GM19023 (cell line): Measurements from ENCODE around the gene FSD1.
"Not testable (repeated sequence)": the region's sequence is repeated elsewhere in the genome, so short reads cannot be mapped to it uniquely, and the experiment has no call there.

Experiments used
- ATAC-seq: cut with Tn5 transposase; IDR thresholded peaks from one replicate; pipeline ENCODE4 v1.9.1; 2021; ENCODE audit warnings: mild to moderate bottlenecking, moderate library complexity; ENCODE audit not compliant: unreplicated experiment

FSD1 gene

GRCh38 chr19:4342314-4342614 is 37.9 kb downstream of the FSD1 start:
- ATAC-seq: no peak

- peak; percentile 85 for ATAC-seq
These were observed 38.4 kb downstream of the FSD1 start for GRCh38 chr19:4342615-4343369.

- peak; percentile 53 for ATAC-seq
These were observed 39.2 kb downstream of the FSD1 start, which contains the start of gene MPND for GRCh38 chr19:4343370-4344307. Gene MPND, plus strand, starts transcription at chr19:4343562. Its CDS starts 32 bp downstream, at chr19:4343594.

- ATAC-seq: no peak
These were observed 41.1 kb downstream of the FSD1 start for GRCh38 chr19:4345342-4346019.

- no peak for ATAC-seq
These were observed 41.6 kb downstream of the FSD1 start for GRCh38 chr19:4346020-4346383.

- no peak for ATAC-seq
These were observed 43.1 kb downstream of the FSD1 start for GRCh38 chr19:4347521-4347920.

- ATAC-seq: not testable (repeated sequence)
These were observed 44.8 kb downstream of the FSD1 start for GRCh38 chr19:4349225-4349624.

- no peak for ATAC-seq
These were observed 45.7 kb downstream of the FSD1 start for GRCh38 chr19:4350111-4350510.

- ATAC-seq: no peak
These were observed 46.3 kb downstream of the FSD1 start for GRCh38 chr19:4350726-4351125.

GRCh38 chr19:4352701-4353121 is 48.3 kb downstream of the FSD1 start:
- no peak for ATAC-seq

GRCh38 chr19:4354282-4354681 is 49.9 kb downstream of the FSD1 start:
- no peak for ATAC-seq

GRCh38 chr19:4354897-4355296 is 50.5 kb downstream of the FSD1 start:
- no peak for ATAC-seq

- ATAC-seq: no peak
These were observed 52.8 kb downstream of the FSD1 start for GRCh38 chr19:4357095-4357797.

- ATAC-seq: no peak
These were observed 53.5 kb downstream of the FSD1 start for GRCh38 chr19:4357921-4358326.

- no peak for ATAC-seq
These were observed 54.6 kb downstream of the FSD1 start for GRCh38 chr19:4358709-4359626.

GRCh38 chr19:4359627-4360000 is 55.2 kb downstream of the FSD1 start:
- ATAC-seq: no peak

GRCh38 chr19:4360081-4360569 is 55.7 kb downstream of the FSD1 start:
- no peak for ATAC-seq

GRCh38 chr19:4360641-4361151 is 56.3 kb downstream of the FSD1 start:
- no peak for ATAC-seq
